ENCODE measurements around the gene BLTP3B. TPM values are rescaled to one million over a fixed set of nuclear protein-coding genes. Genes with fewer than 3 reads are reported as not detected.

Gene BLTP3B
- total RNA-seq, 2 donors from 2014 or later, result 20.2 to 23.8 TPM

GRCh38 chr12:100110276-100110675 is 32.4 kb downstream of the BLTP3B start:
- Histone ChIP-seq H3K27ac (no peak overlapping the region), H3K4me3 (no peak overlapping the region), H3K36me3 (no peaks in the 10 kb centered on the region), H3K27me3 (no peaks in the 10 kb centered on the region), H3K4me1 (no peaks in the 10 kb centered on the region), H3K9me3 (no peaks in the 10 kb centered on the region), H3K9ac (ENCODE audit: low read depth in 2 of 2, low read length in 2 of 2) (no peak overlapping the region)
- no peak for TF ChIP-seq CTCF (IDR thresholded peaks at IDR 0.05)
- DNase-seq, result no peak
- intact Hi-C loops (cut with DNase I), result no loop called here

- intact Hi-C loops (cut with DNase I), result no loop called here
- no peak for TF ChIP-seq CTCF (IDR thresholded peaks at IDR 0.05)
These were observed 35.8 kb downstream of the BLTP3B start for GRCh38 chr12:100106861-100107260.

GRCh38 chr12:100105661-100106060 is 37.0 kb downstream of the BLTP3B start:
- Histone ChIP-seq H3K36me3 (no peaks in the 10 kb centered on the region), H3K27me3 (no peaks in the 10 kb centered on the region), H3K9ac (ENCODE audit: low read depth in 2 of 2, low read length in 2 of 2) (no peak overlapping the region), H3K4me1 (no peaks in the 10 kb centered on the region), H3K9me3 (no peaks in the 10 kb centered on the region), H3K27ac (no peak overlapping the region), H3K4me3 (no peak overlapping the region)
- no peak for TF ChIP-seq CTCF (IDR thresholded peaks at IDR 0.05)
- DNase-seq, result no peak
- intact Hi-C loops (cut with DNase I), result no loop called here

More at GRCh38 chr12:100106861-100107260, 35.8 kb downstream of the BLTP3B start:
- no peak overlapping the region for H3K9ac ChIP-seq (ENCODE audit: low read depth in 2 of 2, low read length in 2 of 2)
- no peaks in the 10 kb centered on the region for H3K9me3 ChIP-seq
- no peaks in the 10 kb centered on the region for H3K36me3 ChIP-seq
- no peak overlapping the region for H3K4me3 ChIP-seq
- H3K27me3 ChIP-seq, result no peaks in the 10 kb centered on the region
- no peaks in the 10 kb centered on the region for H3K4me1 ChIP-seq
- DNase-seq, result no peak
- H3K27ac ChIP-seq, result no peak overlapping the region

- DNase-seq, result no peak
- Histone ChIP-seq H3K4me1 (no peaks in the 10 kb centered on the region), H3K36me3 (no peaks in the 10 kb centered on the region), H3K9ac (ENCODE audit: low read depth in 2 of 2, low read length in 2 of 2) (no peak overlapping the region), H3K4me3 (no peak overlapping the region), H3K27ac (no peak overlapping the region), H3K9me3 (no peaks in the 10 kb centered on the region), H3K27me3 (no peaks in the 10 kb centered on the region)
- intact Hi-C loops (cut with DNase I), result no loop called here
- no peak for TF ChIP-seq CTCF (IDR thresholded peaks at IDR 0.05)
These were observed 41.7 kb downstream of the BLTP3B start for GRCh38 chr12:100101000-100101399.

Small RNA genes within 50 kb of the gene (microRNA-seq; reads per million reads assigned to microRNA genes)
- not detected for gene MIR1827

Other genes with a start within 250 kb of the BLTP3B start
- 1 to 10 TPM; 1.7 to 3.3 TPM for gene ANKS1B, start 157.9 kb downstream of the BLTP3B start, total RNA-seq
- gene ACTR6, start 57.9 kb upstream of the BLTP3B start, total RNA-seq, result 10 to 100 TPM; 24.3 to 37.7 TPM
- gene DEPDC4, start 124.2 kb upstream of the BLTP3B start, total RNA-seq, result 1 to 10 TPM; 2.8 to 2.9 TPM
- gene SCYL2, start 124.3 kb upstream of the BLTP3B start, total RNA-seq, result 10 to 100 TPM; 58.4 to 91.1 TPM
- gene SLC17A8, start 214.2 kb upstream of the BLTP3B start, total RNA-seq, result 1 to 10 TPM in 1 of 2 donors, under 1 TPM in 1; 0.91 to 3.3 TPM

Data from colonic mucosa (tissue), 4 donors.